H1 (cell line): ENCODE measurements around the gene DENND1A. TPM values are rescaled to one million over a fixed set of nuclear protein-coding genes. Genes with fewer than 3 reads are reported as not detected.

Experiments
- CTCF ChIA-PET: fragments of 300-600 bp; sonication (Branson Sonifier 250); formaldehyde crosslinking; loops from one replicate; lab custom pipeline; 2021; ENCODE audit not compliant: partially characterized antibody; lab: Charles Lee
- POLR2A ChIA-PET: fragments of 300-600 bp; sonication (Branson Sonifier 250); formaldehyde crosslinking; loops from one replicate; lab custom pipeline; 2021; ENCODE audit warnings: inconsistent platforms; ENCODE audit not compliant: partially characterized antibody; lab: Charles Lee
- DNase-seq, 2 experiments: peaks; one replicate each; pipeline versions ENCODE4 v3.0.0 to v3.0.0-alpha.2; 2010 to 2022; ENCODE audit warnings: low spot score in 2 of 2, low read depth in 1 of 2, mixed read lengths in 1 of 2
- FAIRE-seq: peaks from 2 replicates; lab custom pipeline; 2011; peaks lifted over from hg19 to GRCh38; lab: Jason Lieb, UNC
- H2AFZ ChIP-seq: 2 replicates; pipeline ENCODE4 v1.8.1; 2012; ENCODE audit warnings: low read length, inconsistent platforms
- H2AK5ac ChIP-seq: 2 replicates; pipeline ENCODE4 v1.6.1; 2013; ENCODE audit warnings: low read depth, low read length
- H2BK120ac ChIP-seq: replicated peaks from 2 replicates; pipeline ENCODE3; 2013; ENCODE audit warnings: low read depth, low read length, inconsistent platforms
- H2BK12ac ChIP-seq: 2 replicates; pipeline ENCODE4 v1.6.1; 2013; ENCODE audit warnings: low read depth, low read length
- H2BK15ac ChIP-seq: 2 replicates; pipeline ENCODE4 v1.6.1; 2013; ENCODE audit warnings: low read length
- H2BK20ac ChIP-seq: 2 replicates; pipeline ENCODE4 v1.6.1; 2013; ENCODE audit warnings: low read length
- H2BK5ac ChIP-seq: 2 replicates; pipeline ENCODE4 v1.6.1; 2013; ENCODE audit warnings: low read depth, low read length
- H3K14ac ChIP-seq: 2 replicates; pipeline ENCODE4 v1.6.1; 2013; ENCODE audit warnings: inconsistent platforms; ENCODE audit not compliant: insufficient read length
- H3K18ac ChIP-seq: 2 replicates; pipeline ENCODE4 v1.6.1; 2013; ENCODE audit warnings: low read length; ENCODE audit errors: extremely low read depth
- H3K23ac ChIP-seq: 2 replicates; pipeline ENCODE4 v1.6.1; 2013; ENCODE audit warnings: inconsistent platforms; ENCODE audit not compliant: insufficient read length
- H3K23me2 ChIP-seq: 2 replicates; pipeline ENCODE4 v1.6.1; 2013; ENCODE audit warnings: low read depth, low read length
- H3K27ac ChIP-seq: 2 replicates; pipeline ENCODE4 v1.6.1; 2011; ENCODE audit warnings: low read depth, low read length, inconsistent platforms
- H3K27me3 ChIP-seq, 4 experiments: replicated peaks in 1 of 4; 1 replicate in 1 of 4; 2 replicates in 3 of 4; pipeline versions ENCODE4 v1.6.1 to v1.8.1; 2011 to 2013; ENCODE audit warnings: low read length in 3 of 4, mild to moderate bottlenecking in 3 of 4, inconsistent platforms in 2 of 4, mixed read lengths in 2 of 4, moderate library complexity in 1 of 4; ENCODE audit not compliant: control insufficient read depth in 3 of 4, insufficient read depth in 3 of 4; ENCODE audit errors: extremely low read depth in 1 of 4
- H3K36me3 ChIP-seq, 4 experiments: 2 replicates each; pipeline versions ENCODE4 v1.6.1 to v1.8.1; 2011 to 2013; ENCODE audit warnings: mild to moderate bottlenecking in 4 of 4, low read length in 3 of 4, moderate library complexity in 2 of 4, control low read depth in 1 of 4, inconsistent platforms in 1 of 4; ENCODE audit not compliant: insufficient read depth in 4 of 4, control insufficient read depth in 2 of 4
- H3K4ac ChIP-seq: replicated peaks from 2 replicates; pipeline ENCODE3; 2013; ENCODE audit warnings: low read length, low read depth, mixed read lengths, inconsistent platforms; ENCODE audit not compliant: insufficient read length
- H3K4me1 ChIP-seq, 4 experiments: replicated peaks in 1 of 4; 1 replicate in 1 of 4; 2 replicates in 3 of 4; pipeline versions ENCODE4 v1.6.1 to v1.8.1; 2011 to 2013; ENCODE audit warnings: low read length in 3 of 4, inconsistent platforms in 2 of 4, mixed read lengths in 1 of 4; ENCODE audit not compliant: insufficient read depth in 4 of 4, control insufficient read depth in 3 of 4
- H3K4me2 ChIP-seq, 2 experiments: 2 replicates each; pipeline versions ENCODE4 v1.6.1 to v1.8.1; 2011 to 2013; ENCODE audit warnings: low read depth in 2 of 2, low read length in 2 of 2, control low read depth in 1 of 2, inconsistent platforms in 1 of 2, mild to moderate bottlenecking in 1 of 2; ENCODE audit not compliant: insufficient read depth in 1 of 2
- H3K4me3 ChIP-seq, 4 experiments: fragments of 200-600, 300-600 bp in 1 of 4; sonication (generic), shearing (Covaris generic), sonication (Bioruptor Twin) in 1 of 4; 2 replicates each; pipeline versions ENCODE4 v1.5.1 to v1.8.1; 2011 to 2016; ENCODE audit warnings: low read length in 4 of 4, low read depth in 3 of 4, control low read depth in 2 of 4, inconsistent platforms in 2 of 4, mild to moderate bottlenecking in 2 of 4, mixed read lengths in 1 of 4, moderate library complexity in 1 of 4; ENCODE audit not compliant: insufficient read depth in 2 of 4; ENCODE audit errors: extremely low read depth in 1 of 4
- H3K56ac ChIP-seq: replicated peaks from 2 replicates; pipeline ENCODE3; 2013; ENCODE audit warnings: low read depth, mild to moderate bottlenecking, mixed read lengths, low read length, inconsistent platforms; ENCODE audit not compliant: insufficient read length
- H3K79me1 ChIP-seq: 2 replicates; pipeline ENCODE4 v1.6.1; 2013; ENCODE audit warnings: low read depth, low read length, control low read depth
- H3K79me2 ChIP-seq, 2 experiments: 2 replicates each; pipeline versions ENCODE4 v1.6.1 to v1.8.1; 2012 to 2013; ENCODE audit warnings: low read length in 2 of 2, mild to moderate bottlenecking in 2 of 2, inconsistent platforms in 1 of 2; ENCODE audit not compliant: insufficient read depth in 2 of 2, control insufficient read depth in 1 of 2
- H3K9ac ChIP-seq, 4 experiments: replicated peaks in 1 of 4; 1 replicate in 1 of 4; 2 replicates in 3 of 4; pipeline versions ENCODE4 v1.6.1 to v1.8.1; 2011 to 2013; ENCODE audit warnings: low read depth in 3 of 4, low read length in 3 of 4, control low read depth in 2 of 4, mild to moderate bottlenecking in 2 of 4, moderate library complexity in 2 of 4, inconsistent platforms in 1 of 4; ENCODE audit errors: extremely low read depth in 1 of 4
- H3K9me3 ChIP-seq, 2 experiments: 2 replicates each; pipeline versions ENCODE4 v1.6.1 to v1.8.1; 2012 to 2013; ENCODE audit warnings: mild to moderate bottlenecking in 2 of 2, moderate library complexity in 2 of 2, control low read depth in 1 of 2, inconsistent platforms in 1 of 2, low read depth in 1 of 2, low read length in 1 of 2, mixed read lengths in 1 of 2; ENCODE audit not compliant: insufficient read depth in 2 of 2
- H4K20me1 ChIP-seq, 2 experiments: replicated peaks in 1 of 2; 2 replicates each; pipeline versions ENCODE3 to v1.8.1; 2011 to 2013; ENCODE audit warnings: inconsistent platforms in 2 of 2, low read length in 2 of 2, mild to moderate bottlenecking in 1 of 2; ENCODE audit not compliant: insufficient read depth in 2 of 2, control insufficient read depth in 1 of 2
- H4K5ac ChIP-seq: 2 replicates; pipeline ENCODE4 v1.6.1; 2013; ENCODE audit warnings: low read length, low read depth, mixed read lengths, inconsistent platforms; ENCODE audit not compliant: insufficient read length
- H4K8ac ChIP-seq: 2 replicates; pipeline ENCODE4 v1.8.0; 2013; ENCODE audit warnings: mild to moderate bottlenecking, moderate library complexity, low read length, inconsistent platforms; ENCODE audit not compliant: insufficient read depth; ENCODE audit errors: extremely low read depth
- H4K91ac ChIP-seq: replicated peaks from 2 replicates; pipeline ENCODE3; 2013; ENCODE audit warnings: low read length, mixed read lengths, inconsistent platforms; ENCODE audit not compliant: insufficient read length
- BRCA1 ChIP-seq: IDR thresholded peaks from 2 replicates; pipeline ENCODE4 v1.6.1; 2012; ENCODE audit warnings: low read depth, low read length, improper control_type of control experiment
- SP1 ChIP-seq: IDR thresholded peaks from 2 replicates; pipeline ENCODE4 v1.6.1; 2011; ENCODE audit warnings: low read depth, low read length
- WGBS, 2 experiments: shearing (Covaris generic) in 1 of 2; methylation state at CpG; one replicate each; pipeline versions ENCODE4 v1.1.6 to v1.1.7; 2013 to 2015; ENCODE audit warnings: low lambda C conversion rate in 2 of 2, mixed read lengths in 2 of 2, inconsistent platforms in 1 of 2, low coverage in 1 of 2, missing lambda C conversion rate in 1 of 2; ENCODE audit not compliant: insufficient replicate concordance in 2 of 2, insufficient coverage in 1 of 2, insufficient read length in 1 of 2; ENCODE audit errors: extremely low coverage in 1 of 2, missing lambda C conversion rate in 1 of 2; 5-methylcytosine and 5-hydroxymethylcytosine counted together
- polyA plus RNA-seq, 7 experiments: library from polyadenylated mRNA; depleted of rRNA in 3 of 7; stranded (reverse) in 5 of 7; unstranded in 2 of 7; fragments of >200 nt in 5 of 7; fragments of 200-250 nt in 2 of 7; gene quantifications; 1 replicate in 5 of 7; 2 replicates in 1 of 7; 4 replicates in 1 of 7; pipeline versions ENCODE4 v1.2.1 to v1.2.3, GENCODE V29; 2011 to 2013; ENCODE audit warnings: missing spikeins in 2 of 7, mixed read lengths in 2 of 7
- total RNA-seq: library from RNA; stranded (reverse); fragmentation: NEBNext Ultra II Directional; extraction: Animal tissue kit (Norgen Biotek cat#: 25700); gene quantifications from 2 replicates; pipeline ENCODE4 v1.2.1, GENCODE V29; 2021

Gene DENND1A
- total and polyA plus RNA-seq, 2 of the 8 experiments (the other 6 are each of a cell fraction or from before 2014, with no cell fraction given): 24.1 to 26.4 TPM

DNA sequence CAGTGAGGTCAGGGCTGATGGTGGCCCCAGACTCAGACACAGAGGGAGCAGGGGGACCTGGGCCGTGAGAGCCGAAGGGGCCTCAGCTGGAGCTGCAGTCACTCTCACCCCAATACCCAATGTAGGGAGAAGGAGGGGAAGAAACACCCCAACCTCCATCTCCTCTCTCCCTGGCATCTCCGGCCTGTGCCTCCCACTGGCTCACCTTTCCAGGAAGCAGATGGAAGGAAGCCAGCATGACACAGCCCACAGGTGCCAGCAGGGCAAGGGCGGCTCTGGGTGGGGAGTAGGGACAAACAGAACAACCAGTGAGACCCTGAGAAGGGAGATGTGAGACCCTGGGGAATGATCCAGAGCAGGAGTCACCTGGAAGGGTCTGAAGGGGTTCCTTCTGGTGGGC is 576.9 kb downstream of the DENND1A start:
- TF ChIP-seq SP1 (no peak), BRCA1 (no peak)
- Histone ChIP-seq H2AFZ (no peak overlapping the region), H4K91ac (no peak overlapping the region), H3K14ac (no peak overlapping the region), H3K79me1 (no peaks in the 10 kb centered on the region), H3K23me2 (peaks cover 11% of the 10 kb centered on the region), H3K36me3 (no peaks in the 10 kb centered on the region), H3K79me2 (no peaks in the 10 kb centered on the region), H2AK5ac (no peak overlapping the region), H4K20me1 (no peaks in the 10 kb centered on the region), H2BK15ac (no peak overlapping the region), H3K9ac (no peak overlapping the region), H2BK120ac (no peak overlapping the region), H3K27ac (no peak overlapping the region), H3K23ac (no peak overlapping the region), H3K4me2 (no peak overlapping the region), H3K27me3 (no peaks in the 10 kb centered on the region; a peak in 2 of 7 replicates), H2BK12ac (no peak overlapping the region), H3K18ac (no peak overlapping the region), H3K56ac (no peak overlapping the region), H2BK20ac (no peak overlapping the region), H3K4me1 (peaks cover 5 to 28% (median 17%) of the 10 kb centered on the region in 4 experiments), H4K5ac (no peak overlapping the region), H4K8ac (no peak overlapping the region), H3K9me3 (no peaks in the 10 kb centered on the region), H3K4me3 (no peak overlapping the region), H3K4ac (no peak overlapping the region), H2BK5ac (no peak overlapping the region)
- POLR2A ChIA-PET: interaction anchor here (2.0 kb wide), 1 partner anchor 14 kb away, joined by 5 read pairs; no protein-coding TSS in a partner anchor
- 66% methylated on average over 3 of the region's 4 CpGs; no CpG with 5 or more reads in 1 of the 2 experiments for WGBS, 2 experiments
- CTCF ChIA-PET: interaction anchor here (0.7 to 22.0 kb wide), 9 partner anchors 8 to 245 kb away, joined by 3 to 668 read pairs (median 4); no protein-coding TSS in a partner anchor
- FAIRE-seq: no peak
- DNase-seq: no peak
